Measurements from ENCODE around the gene SRMS.

GRCh38 chr20:63585616-63586565 is 38.3 kb upstream of the SRMS start:
- TF ChIP-seq CTCF (IDR thresholded peaks at IDR 0.05), result no peak
- no peak for TF ChIP-seq POLR2A (IDR thresholded peaks at IDR 0.05)

Measured in thyroid gland (tissue), 4 donors.